Neural cell (in vitro differentiated cells): ENCODE results near the gene PEMT. TPM values are rescaled to one million over a fixed set of nuclear protein-coding genes. Genes with fewer than 3 reads are reported as not detected.
A peak's percentile ranks its signal among the peaks of the same experiment; 100 is the strongest.

Experiments used
- H2AFZ ChIP-seq: fragments of 200-600, 300-800 bp; sonication (generic), shearing (Covaris generic); 2 replicates; pipeline ENCODE4 v1.6.0; 2014; ENCODE audit warnings: low read depth, mild to moderate bottlenecking, antibody characterized with exemption, low read length, moderate library complexity
- H3F3A ChIP-seq: fragments of 200-600 bp; shearing (Covaris generic); 2 replicates; pipeline ENCODE4 v1.6.1; 2016; ENCODE audit warnings: mild to moderate bottlenecking, moderate library complexity, mixed read lengths, antibody characterized with exemption, low read length; ENCODE audit not compliant: insufficient read depth, poor library complexity, severe bottlenecking
- H3K27ac ChIP-seq: fragments of 200-600, 300-800 bp; sonication (generic), shearing (Covaris generic); 2 replicates; pipeline ENCODE4 v1.5.1; 2014; ENCODE audit warnings: mild to moderate bottlenecking, low read length, moderate library complexity
- H3K27me3 ChIP-seq: fragments of 300-800, 200-600 bp; sonication (generic), shearing (Covaris generic); 2 replicates; pipeline ENCODE4 v1.6.0; 2014; ENCODE audit warnings: mild to moderate bottlenecking, low read depth, low read length, moderate library complexity; ENCODE audit not compliant: insufficient read depth
- H3K36me3 ChIP-seq: fragments of 300-800, 200-600 bp; sonication (generic), shearing (Covaris generic); 2 replicates; pipeline ENCODE4 v1.5.1; 2014; ENCODE audit warnings: mild to moderate bottlenecking, antibody characterized with exemption, low read length, moderate library complexity; ENCODE audit not compliant: insufficient read depth
- H3K4me2 ChIP-seq: fragments of 300-800, 200-600 bp; sonication (generic), shearing (Covaris generic); 2 replicates; pipeline ENCODE4 v1.6.0; 2014; ENCODE audit warnings: mild to moderate bottlenecking, low read length
- H3K4me3 ChIP-seq: fragments of 300-800, 200-600 bp; sonication (generic), shearing (Covaris generic); 2 replicates; pipeline ENCODE4 v1.5.1; 2014; ENCODE audit warnings: mild to moderate bottlenecking, low read length, moderate library complexity
- H3K79me2 ChIP-seq: fragments of 200-600 bp; shearing (Covaris generic); replicated peaks from 2 replicates; pipeline ENCODE4 v1.6.0; 2014; ENCODE audit warnings: mild to moderate bottlenecking, low read length, moderate library complexity; ENCODE audit not compliant: insufficient read depth
- H3K9ac ChIP-seq: fragments of 300-800, 200-600 bp; sonication (generic), shearing (Covaris generic); 2 replicates; pipeline ENCODE4 v1.6.1; 2016; ENCODE audit warnings: mild to moderate bottlenecking, low read length, mixed read lengths
- H3K9me2 ChIP-seq: fragments of 200-600 bp; shearing (Covaris generic); 2 replicates; pipeline ENCODE4 v1.6.1; 2016; ENCODE audit warnings: mild to moderate bottlenecking, low read length, mixed read lengths; ENCODE audit not compliant: insufficient read depth
- H3K9me3 ChIP-seq: fragments of 200-600, 300-800 bp; sonication (generic), shearing (Covaris generic); 2 replicates; pipeline ENCODE4 v1.6.1; 2016; ENCODE audit warnings: mild to moderate bottlenecking, mixed run types, low read length, moderate library complexity, mixed read lengths
- H4K20me1 ChIP-seq: fragments of 200-600 bp; shearing (Covaris generic); 2 replicates; pipeline ENCODE4 v1.6.1; 2016; ENCODE audit warnings: mild to moderate bottlenecking, mixed run types; ENCODE audit not compliant: insufficient read depth
- CTCF ChIP-seq: fragments of 450-650 bp; IDR thresholded peaks from 2 replicates; pipeline ENCODE4 v1.5.1; 2014; ENCODE audit warnings: antibody characterized with exemption, mild to moderate bottlenecking, moderate library complexity; ENCODE audit not compliant: poor library complexity, severe bottlenecking
- EP300 ChIP-seq: fragments of 450-650 bp; conservative IDR thresholded peaks from 2 replicates; pipeline ENCODE4 v1.6.1; 2014; ENCODE audit warnings: antibody characterized with exemption, mild to moderate bottlenecking, moderate library complexity; ENCODE audit not compliant: poor library complexity, severe bottlenecking
- EZH2 ChIP-seq: fragments of 200-600, 300-800 bp; shearing (Covaris generic), sonication (generic); IDR thresholded peaks from 2 replicates; pipeline ENCODE4 v1.6.1; 2014; ENCODE audit warnings: antibody characterized with exemption, low read length, borderline replicate concordance, mild to moderate bottlenecking; ENCODE audit not compliant: insufficient read depth, poor library complexity, severe bottlenecking
- MXI1 ChIP-seq: fragments of 450-650 bp; conservative IDR thresholded peaks from 2 replicates; pipeline ENCODE4 v1.6.1; 2014; ENCODE audit warnings: antibody characterized with exemption, mild to moderate bottlenecking; ENCODE audit not compliant: poor library complexity, severe bottlenecking
- POLR2AphosphoS5 ChIP-seq: IDR thresholded peaks from 2 replicates; pipeline ENCODE4 v1.6.1; 2012
- RAD21 ChIP-seq: fragments of 450-650 bp; conservative IDR thresholded peaks from 2 replicates; pipeline ENCODE4 v1.6.1; 2014; ENCODE audit warnings: antibody characterized with exemption, mild to moderate bottlenecking, moderate library complexity
- REST ChIP-seq: IDR thresholded peaks from 2 replicates; pipeline ENCODE4 v1.6.1; 2012; ENCODE audit warnings: borderline replicate concordance
- SMC3 ChIP-seq: fragments of 450-650 bp; conservative IDR thresholded peaks from 2 replicates; pipeline ENCODE4 v1.6.1; 2014; ENCODE audit warnings: antibody characterized with exemption, mild to moderate bottlenecking, moderate library complexity; ENCODE audit not compliant: poor library complexity
- TAF1 ChIP-seq: IDR thresholded peaks from 2 replicates; pipeline ENCODE4 v1.6.1; 2012; ENCODE audit warnings: low read depth
- polyA plus RNA-seq: library from polyadenylated mRNA; depleted of rRNA; stranded (reverse); fragments of >200 nt; gene quantifications from 2 replicates; pipeline ENCODE4 v1.2.3, GENCODE V29; 2014

Gene PEMT
- polyA plus RNA-seq, 1 donor from 2014 or later, result 71.7 TPM

GRCh38 chr17:17493986-17494466 is 97.5 kb downstream of the PEMT start:
- Histone ChIP-seq H3K4me2 (peak overlapping the region; percentile 70), H3K36me3 (no peaks in the 10 kb centered on the region), H3K79me2 (peaks cover 11% of the 10 kb centered on the region), H3F3A (no peaks in the 10 kb centered on the region), H3K9ac (peak overlapping the region; percentile 75), H3K9me2 (no peaks in the 10 kb centered on the region), H3K9me3 (no peaks in the 10 kb centered on the region), H3K27me3 (peaks cover 19% of the 10 kb centered on the region), H2AFZ (no peak overlapping the region), H4K20me1 (no peaks in the 10 kb centered on the region), H3K4me3 (peak overlapping the region; percentile 78), H3K27ac (peak overlapping the region; percentile 70)
- TF ChIP-seq EZH2 (no peak), SMC3 (no peak), REST (no peak), TAF1 (no peak), RAD21 (no peak), CTCF (no peak), MXI1 (no peak), POLR2AphosphoS5 (no peak), EP300 (no peak)

GRCh38 chr17:17493249-17493985 is 98.1 kb downstream of the PEMT start:
- H3K9me2 ChIP-seq, result no peaks in the 10 kb centered on the region
- no peaks in the 10 kb centered on the region for H3F3A ChIP-seq
- no peak overlapping the region for H2AFZ ChIP-seq
- H3K4me2 ChIP-seq, result no peak overlapping the region
- peaks cover 19% of the 10 kb centered on the region for H3K27me3 ChIP-seq
- H3K9me3 ChIP-seq, result no peaks in the 10 kb centered on the region
- H3K4me3 ChIP-seq, result peak overlapping the region; percentile 78
- H3K27ac ChIP-seq, result peak overlapping the region; percentile 70
- H4K20me1 ChIP-seq, result no peaks in the 10 kb centered on the region
- peak overlapping the region; percentile 75 for H3K9ac ChIP-seq
- H3K36me3 ChIP-seq, result no peaks in the 10 kb centered on the region
- TF ChIP-seq RAD21 (no peak), EZH2 (no peak), CTCF (no peak), POLR2AphosphoS5 (no peak)
- peaks cover 11% of the 10 kb centered on the region for H3K79me2 ChIP-seq
